Measurements from ENCODE around the gene SMIM33. TPM values are rescaled to one million over a fixed set of nuclear protein-coding genes. Genes with fewer than 3 reads are reported as not detected.
A peak's percentile ranks its signal among the peaks of the same experiment; 100 is the strongest.

Gene SMIM33
- total and polyA plus RNA-seq, 2 of the 13 experiments (the other 11 are each of a cell fraction or from before 2014, with no cell fraction given): not detected

- peak; percentile 63 for TF ChIP-seq AHDC1 (CRISPR knock-in tag; IDR thresholded peaks at IDR 0.05; ENCODE audit: borderline replicate concordance)
- TF ChIP-seq ZNF710 (CRISPR knock-in tag; IDR thresholded peaks at IDR 0.05; ENCODE audit: borderline replicate concordance): peak; percentile 76; the same call in 1 of the 2 replicates
- peak; percentile 86; the same call in 1 of the 2 replicates for TF ChIP-seq ZNF451 (CRISPR knock-in tag; IDR thresholded peaks at IDR 0.05)
- TF ChIP-seq SMARCC2 (IDR thresholded peaks at IDR 0.05): no peak
- 0 out of 2 replicates have a peak, but pooled peaks have one; percentile 35 for TF ChIP-seq ZNF766 (CRISPR knock-in tag; IDR thresholded peaks at IDR 0.05; ENCODE audit: borderline replicate concordance)
- peak; percentile 84 for TF ChIP-seq THAP11 (CRISPR knock-in tag; IDR thresholded peaks at IDR 0.05)
- 0 out of 2 replicates have a peak, but pooled peaks have one; percentile 58 for TF ChIP-seq BRCA1 (CRISPR knock-in tag; IDR thresholded peaks at IDR 0.05)
- TF ChIP-seq KDM4B (CRISPR knock-in tag; IDR thresholded peaks at IDR 0.05): peak; percentile 88; the same call in 1 of the 2 replicates
- no peak for TF ChIP-seq ONECUT2 (CRISPR knock-in tag; IDR thresholded peaks at IDR 0.05)
- no peak for TF ChIP-seq CEBPB (IDR thresholded peaks at IDR 0.05; ENCODE audit: borderline replicate concordance, low read depth, low read length)
- no peak for TF ChIP-seq KIAA2018 (CRISPR knock-in tag; IDR thresholded peaks at IDR 0.05; ENCODE audit: borderline replicate concordance)
Observed at GRCh38 chr5:139517683-139518564, 47.1 kb downstream of the SMIM33 start (continued).

Measured in HepG2 (cell line).